ENCODE measurements around the gene RAD23A.

The RAD23A gene

GRCh38 chr19:12946092-12946721 lies 545 bp downstream of the RAD23A start (continued):
- no peak for TF ChIP-seq PRDM4 (tag by site-specific recombination; IDR thresholded peaks at IDR 0.05)
- no peak for TF ChIP-seq ZNF768 (tag by site-specific recombination; IDR thresholded peaks at IDR 0.05)
- TF ChIP-seq, protein P1, sequence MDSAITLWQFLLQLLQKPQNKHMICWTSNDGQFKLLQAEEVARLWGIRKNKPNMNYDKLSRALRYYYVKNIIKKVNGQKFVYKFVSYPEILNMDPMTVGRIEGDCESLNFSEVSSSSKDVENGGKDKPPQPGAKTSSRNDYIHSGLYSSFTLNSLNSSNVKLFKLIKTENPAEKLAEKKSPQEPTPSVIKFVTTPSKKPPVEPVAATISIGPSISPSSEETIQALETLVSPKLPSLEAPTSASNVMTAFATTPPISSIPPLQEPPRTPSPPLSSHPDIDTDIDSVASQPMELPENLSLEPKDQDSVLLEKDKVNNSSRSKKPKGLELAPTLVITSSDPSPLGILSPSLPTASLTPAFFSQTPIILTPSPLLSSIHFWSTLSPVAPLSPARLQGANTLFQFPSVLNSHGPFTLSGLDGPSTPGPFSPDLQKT (IDR thresholded peaks at IDR 0.05; ENCODE audit: borderline replicate concordance, low read depth, low read length): no peak
- TF ChIP-seq ZNF785 (tag by site-specific recombination; IDR thresholded peaks at IDR 0.05): no peak
- no peak for TF ChIP-seq ZNF473 (tag by site-specific recombination; IDR thresholded peaks at IDR 0.05)
- no peak for TF ChIP-seq ZNF239 (tag by site-specific recombination; IDR thresholded peaks at IDR 0.05)
- peak; percentile 70 for TF ChIP-seq GLIS2 (tag by site-specific recombination; IDR thresholded peaks at IDR 0.05)
- no peak for TF ChIP-seq ZNF280C (tag by site-specific recombination; IDR thresholded peaks at IDR 0.05)
- TF ChIP-seq, protein P2, sequence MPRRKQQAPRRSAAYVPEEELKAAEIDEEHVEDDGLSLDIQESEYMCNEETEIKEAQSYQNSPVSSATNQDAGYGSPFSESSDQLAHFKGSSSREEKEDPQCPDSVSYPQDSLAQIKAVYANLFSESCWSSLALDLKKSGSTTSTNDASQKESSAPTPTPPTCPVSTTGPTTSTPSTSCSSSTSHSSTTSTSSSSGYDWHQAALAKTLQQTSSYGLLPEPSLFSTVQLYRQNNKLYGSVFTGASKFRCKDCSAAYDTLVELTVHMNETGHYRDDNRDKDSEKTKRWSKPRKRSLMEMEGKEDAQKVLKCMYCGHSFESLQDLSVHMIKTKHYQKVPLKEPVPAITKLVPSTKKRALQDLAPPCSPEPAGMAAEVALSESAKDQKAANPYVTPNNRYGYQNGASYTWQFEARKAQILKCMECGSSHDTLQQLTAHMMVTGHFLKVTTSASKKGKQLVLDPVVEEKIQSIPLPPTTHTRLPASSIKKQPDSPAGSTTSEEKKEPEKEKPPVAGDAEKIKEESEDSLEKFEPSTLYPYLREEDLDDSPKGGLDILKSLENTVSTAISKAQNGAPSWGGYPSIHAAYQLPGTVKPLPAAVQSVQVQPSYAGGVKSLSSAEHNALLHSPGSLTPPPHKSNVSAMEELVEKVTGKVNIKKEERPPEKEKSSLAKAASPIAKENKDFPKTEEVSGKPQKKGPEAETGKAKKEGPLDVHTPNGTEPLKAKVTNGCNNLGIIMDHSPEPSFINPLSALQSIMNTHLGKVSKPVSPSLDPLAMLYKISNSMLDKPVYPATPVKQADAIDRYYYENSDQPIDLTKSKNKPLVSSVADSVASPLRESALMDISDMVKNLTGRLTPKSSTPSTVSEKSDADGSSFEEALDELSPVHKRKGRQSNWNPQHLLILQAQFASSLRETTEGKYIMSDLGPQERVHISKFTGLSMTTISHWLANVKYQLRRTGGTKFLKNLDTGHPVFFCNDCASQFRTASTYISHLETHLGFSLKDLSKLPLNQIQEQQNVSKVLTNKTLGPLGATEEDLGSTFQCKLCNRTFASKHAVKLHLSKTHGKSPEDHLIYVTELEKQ (tag by site-specific recombination; IDR thresholded peaks at IDR 0.05; ENCODE audit: borderline replicate concordance): no peak
- TF ChIP-seq RBAK (tag by site-specific recombination; IDR thresholded peaks at IDR 0.05): no peak

GRCh38 chr19:12946731-12947496 lies 1.3 kb downstream of the RAD23A start:
- Histone ChIP-seq H3K9me3 (ENCODE audit: control insufficient read depth, insufficient read depth, low read depth, low read length) (no peaks in the 10 kb centered on the region), H3K27ac (ENCODE audit: extremely low read depth, low read depth, low read length) (peak overlapping the region; percentile 83; the same call in 1 of the 2 replicates), H3K4me1 (ENCODE audit: control insufficient read depth, insufficient read depth, low read length) (peaks cover 3% of the 10 kb centered on the region; the same call in 1 of the 2 replicates), H3K36me3 (ENCODE audit: control insufficient read depth in 2 of 2, insufficient read depth in 1 of 2, low read length in 2 of 2) (peaks cover 51 to 75% of the 10 kb centered on the region in 2 experiments), H3K4me3 (ENCODE audit: low read depth, low read length) (peak overlapping the region; percentile 84)
- TF ChIP-seq ZXDB (tag by site-specific recombination; IDR thresholded peaks at IDR 0.05): no peak
- TF ChIP-seq ZBTB48 (tag by site-specific recombination; IDR thresholded peaks at IDR 0.05): 0 out of 2 replicates have a peak, but pooled peaks have one; percentile 17
- TF ChIP-seq ZNF624 (tag by site-specific recombination; IDR thresholded peaks at IDR 0.05): no peak
- TF ChIP-seq ZNF169 (tag by site-specific recombination; IDR thresholded peaks at IDR 0.05): no peak
- no peak for TF ChIP-seq ZNF391 (tag by site-specific recombination; IDR thresholded peaks at IDR 0.05; ENCODE audit: borderline replicate concordance, low read depth)
- ChIA-PET POLR2A (interaction anchor here (0.6 to 2.1 kb wide), 9 partner anchors 8 to 240 kb away, joined by 3 to 12 read pairs (median 5); partner anchors contain the start of genes CALR, FARSA, GADD45GIP1 and GCDH), CTCF (interaction anchor here (1.3 to 6.2 kb wide), 3 partner anchors 19 to 62 kb away, joined by 3 to 31 read pairs (median 4); no protein-coding TSS in a partner anchor)

Measured in HEK293 (cell line).